Ovary (tissue), 9 donors: Measurements from ENCODE around the gene ITGB2. TPM values are rescaled to one million over a fixed set of nuclear protein-coding genes. Genes with fewer than 3 reads are reported as not detected.

ENCODE experiments used
- DNase-seq, 5 donors: peaks; one replicate each; pipeline ENCODE4 v3.0.0-alpha.2; 2019 to 2020
- H3K27ac ChIP-seq, 2 donors: fragments of 200-600 bp; one replicate each; pipeline versions ENCODE4 v1.5.1 to v1.8.0; 2019 to 2022
- H3K27me3 ChIP-seq: fragments of 200-600 bp; one replicate; pipeline ENCODE4 v1.8.0; 2022
- H3K36me3 ChIP-seq: fragments of 200-600 bp; sonication (generic); one replicate; pipeline ENCODE4 v1.5.1; 2019
- H3K4me1 ChIP-seq: one replicate; pipeline ENCODE4 v1.8.1; 2013; ENCODE audit warnings: mild to moderate bottlenecking, moderate library complexity; ENCODE audit not compliant: insufficient read depth
- H3K4me3 ChIP-seq: fragments of 200-600 bp; sonication (generic); one replicate; pipeline ENCODE4 v1.5.1; 2017
- H3K9me3 ChIP-seq, 2 donors: fragments of 200-600 bp in 1 of 2; sonication (generic) in 1 of 2; one replicate each; pipeline versions ENCODE4 v1.5.1 to v1.8.1; 2013 to 2019; ENCODE audit warnings: mild to moderate bottlenecking in 1 of 2, moderate library complexity in 1 of 2
- EP300 ChIP-seq: sonication (generic); formaldehyde crosslinking; IDR thresholded peaks from one replicate; pipeline ENCODE4 v1.6.1; 2017; ENCODE audit warnings: antibody characterized with exemption
- POLR2A ChIP-seq: fragments of 450-650 bp; IDR thresholded peaks from one replicate; pipeline ENCODE4 v1.6.1; 2017; ENCODE audit warnings: antibody characterized with exemption, mild to moderate bottlenecking, moderate library complexity
- WGBS, 3 donors: extraction: QIAGEN DNeasy Blood & Tissue Kit in 1 of 3; methylation state at CpG; one replicate each; pipeline versions ENCODE4 v1.1.5 to v1.1.7; 2013 to 2017; 5-methylcytosine and 5-hydroxymethylcytosine counted together
- intact Hi-C, 4 donors: fragments of 100-400 bp; cut with DNase I; formaldehyde crosslinking; loops; one replicate each; pipeline versions ENCODE4 v1.11.0 to v1.15.1; 2022 to 2023
- polyA plus RNA-seq, 2 donors: library from polyadenylated mRNA; stranded (reverse); fragments of 200-250 nt in 1 of 2; fragments of 350-450 nt in 1 of 2; fragmentation: Illumina TruSeq in 1 of 2; extraction: RNeasy Lipid Tissue Mini Kit (QIAGEN cat#74804) in 1 of 2; gene quantifications; one replicate each; pipeline ENCODE4 v1.2.3, GENCODE V29; 2013 to 2014
- total RNA-seq, 7 donors: library from RNA; depleted of rRNA in 2 of 7; stranded (reverse); fragments of >200 nt in 2 of 7; fragmentation: NEBNext Ultra II Directional in 3 of 7; extraction: Animal tissue kit (Norgen Biotek cat#: 25700) in 3 of 7; gene quantifications; one replicate each; pipeline versions ENCODE4 v1.1.0 to v1.2.4, GENCODE V29; 2016 to 2023
- TF ChIP-seq, protein P1 (sequence below), 3 donors: fragments of 450-650 bp in 2 of 3; fragments of 200-600 bp in 1 of 3; IDR thresholded peaks; one replicate each; pipeline versions ENCODE4 v1.5.1 to v1.8.0; 2016 to 2022; ENCODE audit warnings: antibody characterized with exemption in 3 of 3, mild to moderate bottlenecking in 1 of 3
- donor health status: DM: no; HTN: no; CAD: no; lungs with moderate emphysema.
- donor health status: DM: no; HTN: no; CAD: no.
- donor health status: Bipolar disorder and iron deficiency.
- donor health status: DM: yes; HTN: yes; CAD: no.
- donor health status: DM: no; HTN: no; CAD: no.
- donor health status: DM: yes; HTN: yes; CAD: no.

Gene ITGB2
- total and polyA plus RNA-seq, 9 donors = 9.6 to 58.3 (median 17.6) TPM

GRCh38 chr21:44947111-44947929 lies 26.6 kb upstream of the ITGB2 start:
- no peaks in the 10 kb centered on the region for H3K36me3 ChIP-seq
- no peaks in the 10 kb centered on the region for H3K9me3 ChIP-seq
- DNase-seq = no peak
- H3K4me1 ChIP-seq = no peaks in the 10 kb centered on the region
- H3K27ac ChIP-seq = no peak overlapping the region
- no peak overlapping the region for H3K4me3 ChIP-seq
- TF ChIP-seq POLR2A = no peak
- TF ChIP-seq EP300 = no peak
- TF ChIP-seq, protein P1, sequence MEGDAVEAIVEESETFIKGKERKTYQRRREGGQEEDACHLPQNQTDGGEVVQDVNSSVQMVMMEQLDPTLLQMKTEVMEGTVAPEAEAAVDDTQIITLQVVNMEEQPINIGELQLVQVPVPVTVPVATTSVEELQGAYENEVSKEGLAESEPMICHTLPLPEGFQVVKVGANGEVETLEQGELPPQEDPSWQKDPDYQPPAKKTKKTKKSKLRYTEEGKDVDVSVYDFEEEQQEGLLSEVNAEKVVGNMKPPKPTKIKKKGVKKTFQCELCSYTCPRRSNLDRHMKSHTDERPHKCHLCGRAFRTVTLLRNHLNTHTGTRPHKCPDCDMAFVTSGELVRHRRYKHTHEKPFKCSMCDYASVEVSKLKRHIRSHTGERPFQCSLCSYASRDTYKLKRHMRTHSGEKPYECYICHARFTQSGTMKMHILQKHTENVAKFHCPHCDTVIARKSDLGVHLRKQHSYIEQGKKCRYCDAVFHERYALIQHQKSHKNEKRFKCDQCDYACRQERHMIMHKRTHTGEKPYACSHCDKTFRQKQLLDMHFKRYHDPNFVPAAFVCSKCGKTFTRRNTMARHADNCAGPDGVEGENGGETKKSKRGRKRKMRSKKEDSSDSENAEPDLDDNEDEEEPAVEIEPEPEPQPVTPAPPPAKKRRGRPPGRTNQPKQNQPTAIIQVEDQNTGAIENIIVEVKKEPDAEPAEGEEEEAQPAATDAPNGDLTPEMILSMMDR (IDR thresholded peaks at IDR 0.05) = no peak
- H3K27me3 ChIP-seq = no peaks in the 10 kb centered on the region
- intact Hi-C loops = loop anchor here in 2 of 4 donors (5.0 to 10.0 kb wide), 3 partner anchors 190 to 497 kb away; no protein-coding TSS in a partner anchor
- WGBS, 3 donors = 77 to 84% (median 83%) methylated on average over 18 to 22 of the region's 22 CpGs

- 85 to 89% (median 87%) methylated on average over 25 of the region's 25 CpGs for WGBS, 3 donors
- no peaks in the 10 kb centered on the region for H3K4me1 ChIP-seq
- no peak for TF ChIP-seq EP300
- TF ChIP-seq, protein P1 (IDR thresholded peaks at IDR 0.05) = no peak
- no peak for TF ChIP-seq POLR2A
- intact Hi-C loops = loop anchor here in 2 of 4 donors (5.0 to 10.0 kb wide), 3 partner anchors 191 to 498 kb away; no protein-coding TSS in a partner anchor
- H3K27ac ChIP-seq = no peak overlapping the region
- H3K9me3 ChIP-seq = no peaks in the 10 kb centered on the region
- H3K36me3 ChIP-seq = no peaks in the 10 kb centered on the region
- DNase-seq = peak in 1 of 5 donors; percentile 31
- H3K27me3 ChIP-seq = no peaks in the 10 kb centered on the region
- no peak overlapping the region for H3K4me3 ChIP-seq
These were observed 25.7 kb upstream of the ITGB2 start for GRCh38 chr21:44946254-44947041.

DNA sequence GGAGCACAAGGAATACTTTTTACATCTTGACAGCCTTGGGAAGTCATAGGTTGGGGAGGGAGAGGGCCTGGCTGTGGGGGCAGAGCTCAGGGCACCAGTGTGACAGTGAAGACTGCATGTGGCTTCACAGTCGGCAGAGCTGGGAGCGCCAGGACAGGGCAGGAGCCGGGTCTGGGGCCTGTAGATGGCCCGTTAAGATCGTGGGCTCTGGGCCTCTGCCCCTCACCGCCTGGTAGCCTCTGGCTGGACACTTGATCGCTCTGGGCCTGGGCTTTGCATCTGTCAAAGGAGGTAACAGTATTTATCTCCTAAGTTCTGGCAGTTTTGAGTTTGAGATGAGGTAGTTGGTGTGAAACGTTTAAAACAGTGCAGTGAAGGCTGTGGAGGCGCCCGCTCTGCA lies 23.9 kb upstream of the ITGB2 start:
- no peaks in the 10 kb centered on the region for H3K9me3 ChIP-seq
- intact Hi-C loops = loop anchor here in 2 of 4 donors (5.0 to 10.0 kb wide), 3 partner anchors 72 to 500 kb away; partner anchors contain the start of gene PTTG1IP (in 1 of the 2)
- WGBS, 3 donors = 86 to 91% (median 89%) methylated on average over 10 of the region's 10 CpGs
- H3K27ac ChIP-seq = no peak overlapping the region
- H3K4me1 ChIP-seq = peaks cover 2% of the 10 kb centered on the region
- TF ChIP-seq, protein P1 (IDR thresholded peaks at IDR 0.05) = no peak
- TF ChIP-seq POLR2A (no peak), EP300 (no peak)
- DNase-seq = no peak
- no peaks in the 10 kb centered on the region for H3K27me3 ChIP-seq
- no peaks in the 10 kb centered on the region for H3K36me3 ChIP-seq
- H3K4me3 ChIP-seq = no peak overlapping the region

- H3K27ac ChIP-seq = no peak overlapping the region
- H3K4me1 ChIP-seq = peaks cover 7% of the 10 kb centered on the region
- no peak overlapping the region for H3K4me3 ChIP-seq
- no peaks in the 10 kb centered on the region for H3K27me3 ChIP-seq
- TF ChIP-seq, protein P1 (IDR thresholded peaks at IDR 0.05) = no peak
- TF ChIP-seq POLR2A (no peak), EP300 (no peak)
- no peaks in the 10 kb centered on the region for H3K36me3 ChIP-seq
- WGBS, 3 donors = 85 to 90% (median 87%) methylated on average over 24 of the region's 24 CpGs
- intact Hi-C loops = loop anchor here in 2 of 4 donors (5.0 to 10.0 kb wide), 3 partner anchors 72 to 501 kb away; partner anchors contain the start of gene PTTG1IP (in 1 of the 2)
- no peaks in the 10 kb centered on the region for H3K9me3 ChIP-seq
- no peak for DNase-seq
These were observed 23.2 kb upstream of the ITGB2 start for GRCh38 chr21:44943686-44944550.
